Measurements from ENCODE around the gene NPEPL1. TPM values are rescaled to one million over a fixed set of nuclear protein-coding genes. Genes with fewer than 3 reads are reported as not detected.
"Not testable (repeated sequence)": the region's sequence is repeated elsewhere in the genome, so short reads cannot be mapped to it uniquely, and the experiment has no call there.

NPEPL1 gene
- total and polyA plus RNA-seq, 11 donors: 18.1 to 33.4 (median 30.1) TPM

DNA sequence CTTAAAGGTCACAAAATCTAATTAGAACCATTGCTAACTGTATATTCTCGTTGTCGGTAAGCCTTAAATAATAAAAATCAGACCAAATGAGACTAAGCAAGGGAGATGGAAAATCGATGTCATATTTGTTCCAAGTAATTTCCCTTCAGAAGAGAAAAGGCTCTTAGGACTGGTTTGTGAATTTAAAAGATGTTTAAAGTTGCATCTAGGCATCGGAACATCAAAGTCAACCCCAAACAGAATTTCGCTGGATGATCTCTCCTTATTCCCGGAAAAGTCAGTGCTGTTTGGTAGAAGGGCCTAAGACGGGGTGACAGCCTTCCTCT, 63.8 kb downstream of the NPEPL1 start:
- no peaks in the 10 kb centered on the region for H3K36me3 ChIP-seq
- no peaks in the 10 kb centered on the region for H3K4me1 ChIP-seq
- TF ChIP-seq, protein P1, sequence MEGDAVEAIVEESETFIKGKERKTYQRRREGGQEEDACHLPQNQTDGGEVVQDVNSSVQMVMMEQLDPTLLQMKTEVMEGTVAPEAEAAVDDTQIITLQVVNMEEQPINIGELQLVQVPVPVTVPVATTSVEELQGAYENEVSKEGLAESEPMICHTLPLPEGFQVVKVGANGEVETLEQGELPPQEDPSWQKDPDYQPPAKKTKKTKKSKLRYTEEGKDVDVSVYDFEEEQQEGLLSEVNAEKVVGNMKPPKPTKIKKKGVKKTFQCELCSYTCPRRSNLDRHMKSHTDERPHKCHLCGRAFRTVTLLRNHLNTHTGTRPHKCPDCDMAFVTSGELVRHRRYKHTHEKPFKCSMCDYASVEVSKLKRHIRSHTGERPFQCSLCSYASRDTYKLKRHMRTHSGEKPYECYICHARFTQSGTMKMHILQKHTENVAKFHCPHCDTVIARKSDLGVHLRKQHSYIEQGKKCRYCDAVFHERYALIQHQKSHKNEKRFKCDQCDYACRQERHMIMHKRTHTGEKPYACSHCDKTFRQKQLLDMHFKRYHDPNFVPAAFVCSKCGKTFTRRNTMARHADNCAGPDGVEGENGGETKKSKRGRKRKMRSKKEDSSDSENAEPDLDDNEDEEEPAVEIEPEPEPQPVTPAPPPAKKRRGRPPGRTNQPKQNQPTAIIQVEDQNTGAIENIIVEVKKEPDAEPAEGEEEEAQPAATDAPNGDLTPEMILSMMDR (IDR thresholded peaks at IDR 0.05): no peak
- TF ChIP-seq POLR2A (IDR thresholded peaks at IDR 0.05): no peak
- ATAC-seq (no peak), DNase-seq (no peak)
- intact Hi-C loops (cut with DNase I): loop anchor here in 1 of 10 donors (5.0 kb wide), 1 partner anchor 44 kb away; no protein-coding TSS in a partner anchor
- H3K27ac ChIP-seq: no peak overlapping the region
- peaks cover 0 to 26% (median 0%) of the 10 kb centered on the region in 9 donors for H3K27me3 ChIP-seq
- H3K9me3 ChIP-seq: no peaks in the 10 kb centered on the region
- WGBS, 4 donors: 78 to 88% (median 79%) methylated on average over 7 of the region's 7 CpGs
- no peak overlapping the region for H3K4me3 ChIP-seq

DNA sequence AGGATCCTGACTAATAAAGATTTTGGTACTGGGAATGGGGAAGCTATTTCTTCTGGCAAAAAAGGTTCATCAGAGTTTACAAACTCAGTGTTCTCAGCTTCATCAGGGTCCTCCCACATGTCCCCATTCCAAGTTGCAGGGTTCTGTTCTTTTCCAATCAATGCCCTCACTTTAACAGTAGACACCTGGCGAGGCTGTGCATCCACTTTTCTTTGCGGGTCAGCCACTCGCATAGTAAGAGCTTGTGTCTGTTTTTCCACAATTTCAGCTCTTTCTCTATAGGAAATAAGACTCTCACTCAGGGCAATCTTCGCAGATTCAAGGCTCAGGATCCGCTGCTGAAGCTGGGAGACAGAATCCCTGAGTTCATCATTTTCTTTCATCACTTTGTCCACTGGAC, 65.0 kb downstream of the NPEPL1 start:
- H3K4me1 ChIP-seq, H3K4me3 ChIP-seq, H3K36me3 ChIP-seq, DNase-seq, ATAC-seq, H3K27ac ChIP-seq, H3K9me3 ChIP-seq: not testable (repeated sequence)
- WGBS, 4 donors: 84 to 91% (median 90%) methylated on average over 5 of the region's 5 CpGs
- peaks cover 0 to 21% (median 0%) of the 10 kb centered on the region in 9 donors for H3K27me3 ChIP-seq
- intact Hi-C loops (cut with DNase I): loop anchor here in 1 of 10 donors (5.0 kb wide), 1 partner anchor 45 kb away; no protein-coding TSS in a partner anchor

DNA sequence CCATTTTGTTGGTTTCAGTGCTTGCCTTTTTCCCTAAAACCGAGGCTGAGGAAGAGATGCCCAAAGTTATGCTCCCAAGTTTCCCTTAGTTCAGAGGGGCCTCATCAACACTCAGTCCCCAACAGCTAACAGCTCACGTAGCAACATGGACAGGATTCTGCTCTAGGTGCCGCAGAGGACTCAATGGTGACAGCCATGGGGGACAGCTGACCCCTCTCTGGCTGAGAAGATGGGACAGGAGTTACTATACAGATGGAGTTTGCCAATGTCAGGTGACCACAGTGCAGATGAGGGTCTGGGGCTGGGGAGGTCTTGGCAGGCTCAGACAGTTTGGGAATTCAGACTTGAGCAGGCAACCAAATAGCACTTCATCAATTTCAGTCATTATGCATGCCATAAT, 67.3 kb downstream of the NPEPL1 start:
- TF ChIP-seq, protein P1 (IDR thresholded peaks at IDR 0.05): no peak
- TF ChIP-seq POLR2A (IDR thresholded peaks at IDR 0.05): no peak
- intact Hi-C loops (cut with DNase I): loop anchor here in 1 of 10 donors (5.0 kb wide), 1 partner anchor 48 kb away; no protein-coding TSS in a partner anchor
- ATAC-seq (no peak), DNase-seq (no peak)
- Histone ChIP-seq H3K9me3 (peaks cover 0 to 4% (median 0%) of the 10 kb centered on the region in 12 donors), H3K4me1 (no peaks in the 10 kb centered on the region), H3K36me3 (no peaks in the 10 kb centered on the region), H3K27ac (no peak overlapping the region), H3K4me3 (no peak overlapping the region), H3K27me3 (peaks cover 0 to 15% (median 0%) of the 10 kb centered on the region in 9 donors)
- 68 to 85% (median 79%) methylated on average over 3 of the region's 3 CpGs for WGBS, 4 donors

DNA sequence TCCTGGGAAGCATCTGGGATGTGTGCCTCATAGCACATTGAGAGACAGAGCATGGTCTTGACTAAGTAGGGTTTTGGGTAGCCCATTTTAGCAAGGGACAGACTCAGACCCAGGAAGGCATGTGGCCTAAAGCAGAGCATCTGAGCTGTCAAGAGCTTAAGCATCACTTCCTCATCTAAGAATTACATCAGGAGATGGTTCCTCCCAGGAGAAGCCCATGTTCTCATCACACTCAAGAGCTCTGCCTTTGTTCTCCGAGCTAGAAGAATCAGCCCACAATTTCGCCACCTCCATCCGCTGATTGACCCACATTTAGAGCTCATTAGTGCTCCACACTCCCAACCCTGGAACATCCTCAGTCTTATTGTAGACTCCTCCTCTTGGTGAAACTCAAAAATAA, 68.3 kb downstream of the NPEPL1 start:
- no peaks in the 10 kb centered on the region for H3K36me3 ChIP-seq
- peaks cover 0 to 4% (median 0%) of the 10 kb centered on the region in 12 donors for H3K9me3 ChIP-seq
- H3K27ac ChIP-seq: no peak overlapping the region
- H3K4me3 ChIP-seq: no peak overlapping the region
- no peak for ATAC-seq
- whole genome bisulfite sequencing, 4 donors: 82 to 89% (median 87%) methylated on average over 3 of the region's 3 CpGs
- peaks cover 0 to 14% (median 0%) of the 10 kb centered on the region in 9 donors for H3K27me3 ChIP-seq
- intact Hi-C loops (cut with DNase I): no loop called here
- no peak for DNase-seq
- TF ChIP-seq, protein P1 (IDR thresholded peaks at IDR 0.05): no peak
- TF ChIP-seq POLR2A (IDR thresholded peaks at IDR 0.05): no peak
- H3K4me1 ChIP-seq: no peaks in the 10 kb centered on the region

DNA sequence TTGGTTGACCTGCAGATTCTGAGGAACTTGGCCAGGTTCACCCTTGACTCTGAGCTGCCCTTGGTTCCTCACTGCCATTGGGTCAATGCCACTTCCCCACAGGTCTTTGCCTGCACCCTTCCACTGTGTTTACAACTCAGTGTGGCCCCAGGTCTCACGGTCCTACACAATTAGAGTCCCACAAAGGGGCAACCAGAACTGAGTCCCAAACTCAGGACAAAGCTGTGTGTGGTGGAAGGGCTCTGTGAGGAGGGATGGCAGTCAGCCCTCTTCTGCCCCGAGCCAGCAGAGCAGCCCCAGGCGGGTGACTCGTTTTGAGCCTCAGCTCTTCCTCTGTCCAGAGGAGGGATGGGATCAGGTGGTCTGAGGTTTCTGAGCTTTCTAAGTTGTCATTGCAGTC, 69.5 kb downstream of the NPEPL1 start:
- ATAC-seq (no peak), DNase-seq (no peak)
- Histone ChIP-seq H3K27ac (no peak overlapping the region), H3K9me3 (peaks cover 0 to 4% (median 0%) of the 10 kb centered on the region in 12 donors), H3K4me1 (no peaks in the 10 kb centered on the region), H3K27me3 (peaks cover 0 to 23% (median 0%) of the 10 kb centered on the region in 9 donors), H3K36me3 (no peaks in the 10 kb centered on the region), H3K4me3 (no peak overlapping the region)
- intact Hi-C loops (cut with DNase I): no loop called here
- WGBS, 4 donors: 67 to 87% (median 73%) methylated on average over 4 of the region's 4 CpGs
- TF ChIP-seq, protein P1 (IDR thresholded peaks at IDR 0.05): no peak
- no peak for TF ChIP-seq POLR2A (IDR thresholded peaks at IDR 0.05)
